HL-60 (cell line): ENCODE results near the gene CMIP.

Experiments
- DNase-seq, 2 experiments: peaks; one replicate each; pipeline ENCODE4 v3.0.0-alpha.2; 2010 to 2020; ENCODE audit warnings: low read depth in 1 of 2, low spot score in 1 of 2
- H3K27ac ChIP-seq: fragments of 250-450 bp; sonication (Bioruptor Pico); replicated peaks from 2 replicates; pipeline ENCODE4 v1.5.1; 2020; ENCODE audit warnings: mild to moderate bottlenecking, moderate library complexity
- H3K27me3 ChIP-seq: fragments of 250-450 bp; sonication (Bioruptor Pico); 2 replicates; pipeline ENCODE4 v1.5.1; 2021; ENCODE audit warnings: mild to moderate bottlenecking, moderate library complexity; ENCODE audit not compliant: insufficient read depth, poor library complexity, severe bottlenecking
- H3K4me3 ChIP-seq: replicated peaks from 2 replicates; pipeline ENCODE4 v1.5.1; 2011; ENCODE audit warnings: mild to moderate bottlenecking, control low read depth, low read length; ENCODE audit not compliant: insufficient read depth
- GABPA ChIP-seq: IDR thresholded peaks from 2 replicates; pipeline ENCODE4 v1.6.1; 2012; ENCODE audit warnings: low read depth
- POLR2AphosphoS5 ChIP-seq: IDR thresholded peaks from 2 replicates; pipeline ENCODE4 v1.6.1; 2012; ENCODE audit warnings: low read depth
- SPI1 ChIP-seq: IDR thresholded peaks from 2 replicates; pipeline ENCODE4 v1.6.1; 2012; ENCODE audit warnings: low read depth, mild to moderate bottlenecking, borderline replicate concordance
- TF ChIP-seq, protein P1 (sequence below): IDR thresholded peaks from one replicate; pipeline ENCODE4 v1.5.1; 2011; ENCODE audit warnings: low read length, control low read depth, inconsistent platforms; ENCODE audit not compliant: insufficient read depth
- TF ChIP-seq, protein P2 (sequence below): IDR thresholded peaks from 2 replicates; pipeline ENCODE4 v1.6.1; 2012; ENCODE audit warnings: low read depth; ENCODE audit not compliant: insufficient replicate concordance

CMIP gene

DNA sequence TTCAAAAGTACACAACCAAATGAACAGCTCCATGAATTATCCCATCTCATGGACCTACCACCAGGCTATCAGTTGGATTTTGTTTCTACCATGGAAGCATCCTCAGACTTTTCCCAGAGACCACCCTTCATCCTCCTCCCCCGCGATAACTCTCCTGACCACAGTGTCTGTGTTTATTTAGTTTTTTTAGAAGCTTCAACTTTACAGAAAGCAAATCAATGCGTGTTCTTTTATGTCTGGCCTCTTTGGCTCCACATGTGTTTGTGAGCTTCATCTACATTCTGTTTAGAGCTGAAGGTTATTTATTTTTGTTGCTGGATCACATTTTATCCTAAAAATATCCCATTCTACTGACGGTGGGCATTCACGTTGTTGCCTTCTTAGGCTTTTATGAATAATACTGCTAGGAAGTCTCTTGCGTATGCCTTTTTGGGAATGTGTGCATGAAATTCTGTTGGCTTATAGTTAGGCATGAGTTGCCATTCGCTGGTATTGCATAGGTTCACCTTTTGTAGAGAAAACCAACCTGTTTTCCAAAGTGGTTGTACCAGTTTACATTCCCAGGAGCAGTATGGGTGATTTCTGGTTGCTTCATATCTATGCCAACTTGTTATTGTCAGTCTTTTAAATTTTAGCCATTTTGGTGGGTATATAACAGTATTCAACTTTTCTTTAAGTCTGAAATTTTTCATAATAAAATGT is 83.0 kb downstream of the CMIP start:
- Histone ChIP-seq H3K4me3 (no peak overlapping the region), H3K27ac (no peak overlapping the region), H3K27me3 (no peaks in the 10 kb centered on the region)
- no peak for TF ChIP-seq SPI1
- no peak for TF ChIP-seq GABPA
- no peak for TF ChIP-seq POLR2AphosphoS5
- TF ChIP-seq, protein P1, sequence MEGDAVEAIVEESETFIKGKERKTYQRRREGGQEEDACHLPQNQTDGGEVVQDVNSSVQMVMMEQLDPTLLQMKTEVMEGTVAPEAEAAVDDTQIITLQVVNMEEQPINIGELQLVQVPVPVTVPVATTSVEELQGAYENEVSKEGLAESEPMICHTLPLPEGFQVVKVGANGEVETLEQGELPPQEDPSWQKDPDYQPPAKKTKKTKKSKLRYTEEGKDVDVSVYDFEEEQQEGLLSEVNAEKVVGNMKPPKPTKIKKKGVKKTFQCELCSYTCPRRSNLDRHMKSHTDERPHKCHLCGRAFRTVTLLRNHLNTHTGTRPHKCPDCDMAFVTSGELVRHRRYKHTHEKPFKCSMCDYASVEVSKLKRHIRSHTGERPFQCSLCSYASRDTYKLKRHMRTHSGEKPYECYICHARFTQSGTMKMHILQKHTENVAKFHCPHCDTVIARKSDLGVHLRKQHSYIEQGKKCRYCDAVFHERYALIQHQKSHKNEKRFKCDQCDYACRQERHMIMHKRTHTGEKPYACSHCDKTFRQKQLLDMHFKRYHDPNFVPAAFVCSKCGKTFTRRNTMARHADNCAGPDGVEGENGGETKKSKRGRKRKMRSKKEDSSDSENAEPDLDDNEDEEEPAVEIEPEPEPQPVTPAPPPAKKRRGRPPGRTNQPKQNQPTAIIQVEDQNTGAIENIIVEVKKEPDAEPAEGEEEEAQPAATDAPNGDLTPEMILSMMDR = no peak
- TF ChIP-seq, protein P2, sequence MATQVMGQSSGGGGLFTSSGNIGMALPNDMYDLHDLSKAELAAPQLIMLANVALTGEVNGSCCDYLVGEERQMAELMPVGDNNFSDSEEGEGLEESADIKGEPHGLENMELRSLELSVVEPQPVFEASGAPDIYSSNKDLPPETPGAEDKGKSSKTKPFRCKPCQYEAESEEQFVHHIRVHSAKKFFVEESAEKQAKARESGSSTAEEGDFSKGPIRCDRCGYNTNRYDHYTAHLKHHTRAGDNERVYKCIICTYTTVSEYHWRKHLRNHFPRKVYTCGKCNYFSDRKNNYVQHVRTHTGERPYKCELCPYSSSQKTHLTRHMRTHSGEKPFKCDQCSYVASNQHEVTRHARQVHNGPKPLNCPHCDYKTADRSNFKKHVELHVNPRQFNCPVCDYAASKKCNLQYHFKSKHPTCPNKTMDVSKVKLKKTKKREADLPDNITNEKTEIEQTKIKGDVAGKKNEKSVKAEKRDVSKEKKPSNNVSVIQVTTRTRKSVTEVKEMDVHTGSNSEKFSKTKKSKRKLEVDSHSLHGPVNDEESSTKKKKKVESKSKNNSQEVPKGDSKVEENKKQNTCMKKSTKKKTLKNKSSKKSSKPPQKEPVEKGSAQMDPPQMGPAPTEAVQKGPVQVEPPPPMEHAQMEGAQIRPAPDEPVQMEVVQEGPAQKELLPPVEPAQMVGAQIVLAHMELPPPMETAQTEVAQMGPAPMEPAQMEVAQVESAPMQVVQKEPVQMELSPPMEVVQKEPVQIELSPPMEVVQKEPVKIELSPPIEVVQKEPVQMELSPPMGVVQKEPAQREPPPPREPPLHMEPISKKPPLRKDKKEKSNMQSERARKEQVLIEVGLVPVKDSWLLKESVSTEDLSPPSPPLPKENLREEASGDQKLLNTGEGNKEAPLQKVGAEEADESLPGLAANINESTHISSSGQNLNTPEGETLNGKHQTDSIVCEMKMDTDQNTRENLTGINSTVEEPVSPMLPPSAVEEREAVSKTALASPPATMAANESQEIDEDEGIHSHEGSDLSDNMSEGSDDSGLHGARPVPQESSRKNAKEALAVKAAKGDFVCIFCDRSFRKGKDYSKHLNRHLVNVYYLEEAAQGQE = no peak
- DNase-seq = no peak

DNA sequence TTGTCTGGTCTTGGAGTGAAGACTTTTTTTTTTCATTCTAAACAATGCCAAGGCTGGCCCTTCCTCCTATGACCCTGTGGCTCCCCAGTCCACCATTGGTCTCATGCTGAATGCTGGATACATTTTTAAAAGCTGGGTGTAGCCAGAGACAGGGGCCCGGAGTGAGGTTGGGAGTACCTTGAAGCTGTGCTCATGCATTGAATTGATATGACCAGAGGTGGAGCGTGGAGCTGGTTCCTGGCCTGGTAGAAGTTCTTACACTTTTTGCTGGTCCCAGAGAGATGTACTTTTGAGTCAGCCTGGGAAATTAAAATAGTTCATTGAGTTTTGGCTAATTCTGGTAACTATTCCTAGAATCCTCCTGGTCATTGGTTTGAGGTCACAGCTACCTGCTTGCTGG is 83.6 kb downstream of the CMIP start:
- Histone ChIP-seq H3K27ac (no peak overlapping the region), H3K27me3 (no peaks in the 10 kb centered on the region), H3K4me3 (no peak overlapping the region)
- TF ChIP-seq GABPA (no peak), SPI1 (no peak), POLR2AphosphoS5 (no peak)
- TF ChIP-seq, protein P1 = no peak
- TF ChIP-seq, protein P2 = no peak
- DNase-seq = no peak

DNA sequence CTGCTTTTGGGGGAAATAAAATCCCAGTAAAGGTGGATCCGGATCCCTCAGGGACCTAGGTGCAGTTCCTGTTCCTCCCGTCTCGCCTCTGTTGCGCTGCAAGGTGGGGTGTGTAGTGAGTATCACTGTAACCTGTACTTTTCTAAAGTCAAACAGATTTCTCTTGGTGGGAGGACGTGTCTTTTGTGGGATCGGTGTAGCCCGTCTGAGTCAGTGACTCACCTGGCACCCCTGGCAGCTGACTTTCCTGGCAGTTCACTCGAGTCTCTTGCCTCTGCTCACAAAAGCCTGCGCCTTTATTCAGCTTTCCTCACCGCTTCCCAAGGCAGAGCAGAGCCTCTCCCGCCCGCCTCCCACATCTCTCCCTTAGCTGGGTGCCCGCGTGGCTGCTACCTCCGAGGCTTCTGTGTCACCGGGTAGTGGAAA is 85.7 kb downstream of the CMIP start:
- Histone ChIP-seq H3K4me3 (no peak overlapping the region), H3K27ac (no peak overlapping the region), H3K27me3 (no peaks in the 10 kb centered on the region)
- no peak for DNase-seq
- TF ChIP-seq POLR2AphosphoS5 (no peak), GABPA (no peak), SPI1 (no peak)
- TF ChIP-seq, protein P1 = no peak
- TF ChIP-seq, protein P2 = no peak
